Panc1 (cell line): Measurements from ENCODE around the gene TFAM.

ENCODE experiments used
- CTCF ChIP-seq: fragments of 450-650 bp; IDR thresholded peaks from 2 replicates; pipeline ENCODE4 v1.5.1; 2017; ENCODE audit warnings: mild to moderate bottlenecking
- POLR2AphosphoS5 ChIP-seq: IDR thresholded peaks from 2 replicates; pipeline ENCODE4 v1.6.1; 2012; ENCODE audit warnings: mild to moderate bottlenecking, low read depth, low read length, moderate library complexity
- REST ChIP-seq, 2 experiments: IDR thresholded peaks; 2 replicates each; pipeline ENCODE4 v1.6.1; 2011 to 2012; ENCODE audit warnings: low read depth in 2 of 2, control low read depth in 1 of 2, low read length in 1 of 2, mild to moderate bottlenecking in 1 of 2, moderate library complexity in 1 of 2; ENCODE audit not compliant: insufficient read depth in 1 of 2
- SIN3A ChIP-seq: IDR thresholded peaks from 2 replicates; pipeline ENCODE4 v1.6.1; 2012; ENCODE audit warnings: low read depth, mild to moderate bottlenecking, low read length, moderate library complexity, borderline replicate concordance; ENCODE audit not compliant: insufficient read depth

- TF ChIP-seq POLR2AphosphoS5 (no peak), SIN3A (no peak), CTCF (no peak), REST (IDR thresholded peaks at IDR 0.05; ENCODE audit: insufficient read depth in 1 of 2, low read depth in 2 of 2, low read length in 1 of 2) (no peak)
These were observed 59.7 kb downstream of the TFAM start for GRCh38 chr10:58444876-58445275.
